HG03097 (cell line): ENCODE measurements around the gene NEO1.

Source experiments
- ATAC-seq: cut with Tn5 transposase; IDR thresholded peaks from one replicate; pipeline ENCODE4 v1.9.1; 2021; ENCODE audit not compliant: unreplicated experiment, low FRiP score

Gene NEO1

GRCh38 chr15:73051807-73052652 is at the start of gene NEO1:
Gene NEO1, plus strand, starts transcription at chr15:73052463. Its CDS starts 213 bp downstream, at chr15:73052676.
- ATAC-seq: peak; percentile 57

- no peak for ATAC-seq
Measured at GRCh38 chr15:73004462-73004861, 47.8 kb upstream of the NEO1 start.

- no peak for ATAC-seq
Measured at GRCh38 chr15:73005032-73005431, 47.2 kb upstream of the NEO1 start.

GRCh38 chr15:73005446-73005845 is 46.8 kb upstream of the NEO1 start:
- no peak for ATAC-seq

GRCh38 chr15:73006523-73006922 is 45.7 kb upstream of the NEO1 start:
- no peak for ATAC-seq

GRCh38 chr15:73009066-73010056 is 42.9 kb upstream of the NEO1 start:
- no peak for ATAC-seq

GRCh38 chr15:73010154-73011152 is 41.8 kb upstream of the NEO1 start:
- ATAC-seq: no peak

GRCh38 chr15:73014904-73015303 is 37.4 kb upstream of the NEO1 start:
- ATAC-seq: no peak

- ATAC-seq: no peak
Measured at GRCh38 chr15:73015493-73015892, 36.8 kb upstream of the NEO1 start.

GRCh38 chr15:73017987-73018386 is 34.3 kb upstream of the NEO1 start:
- ATAC-seq: no peak

GRCh38 chr15:73019154-73019553 is 33.1 kb upstream of the NEO1 start:
- ATAC-seq: no peak

GRCh38 chr15:73019601-73020146 is 32.6 kb upstream of the NEO1 start:
- ATAC-seq: no peak

- no peak for ATAC-seq
Measured at GRCh38 chr15:73021139-73021621, 31.1 kb upstream of the NEO1 start.

- ATAC-seq: no peak
Measured at GRCh38 chr15:73022161-73022560, 30.1 kb upstream of the NEO1 start.

GRCh38 chr15:73023071-73023470 is 29.2 kb upstream of the NEO1 start:
- ATAC-seq: no peak

GRCh38 chr15:73024168-73024567 is 28.1 kb upstream of the NEO1 start:
- ATAC-seq: no peak

- ATAC-seq: no peak
Measured at GRCh38 chr15:73026511-73027054, 25.7 kb upstream of the NEO1 start.

- ATAC-seq: no peak
Measured at GRCh38 chr15:73028031-73028430, 24.2 kb upstream of the NEO1 start.

- no peak for ATAC-seq
Measured at GRCh38 chr15:73028831-73029451, 23.3 kb upstream of the NEO1 start.
